ENCODE measurements around the gene OR2H1.

Gene OR2H1

DNA sequence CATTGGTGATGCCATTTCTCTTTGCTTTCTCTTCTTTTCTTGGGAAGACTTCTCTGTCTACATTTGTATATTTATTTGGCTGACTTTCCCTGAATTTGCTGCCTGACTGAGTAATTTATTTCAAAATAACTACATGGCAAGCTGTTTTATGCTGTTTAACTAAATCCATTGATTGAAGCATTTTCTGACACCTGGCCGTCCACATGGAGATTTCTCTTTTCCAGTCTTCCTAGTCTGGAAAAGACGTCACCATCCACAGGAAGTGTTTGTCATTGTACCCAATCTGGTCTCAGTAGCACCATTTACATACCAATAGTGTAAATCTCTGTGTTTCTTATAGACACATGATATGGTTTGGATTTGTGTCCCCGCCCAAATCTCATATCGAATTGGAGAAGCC, 40.0 kb downstream of the OR2H1 start:
- DNase-seq (ENCODE audit: extremely low read depth, insufficient read length): no peak
- Histone ChIP-seq H3K4me3 (replicated peaks; ENCODE audit: low read depth, low read length) (no peak overlapping the region), H3K27me3 (replicated peaks; ENCODE audit: control insufficient read depth, insufficient read depth, low read length) (no peaks in the 10 kb centered on the region), H3K36me3 (ENCODE audit: control insufficient read depth, insufficient read depth, low read length) (no peaks in the 10 kb centered on the region)
- no peak for TF ChIP-seq CTCF (IDR thresholded peaks at IDR 0.05; ENCODE audit: insufficient read depth, low read length, poor library complexity, severe bottlenecking)

- DNase-seq (ENCODE audit: extremely low read depth, insufficient read length): no peak
- TF ChIP-seq CTCF (IDR thresholded peaks at IDR 0.05; ENCODE audit: insufficient read depth, low read length, poor library complexity, severe bottlenecking): no peak
- no peak overlapping the region for H3K4me3 ChIP-seq (replicated peaks; ENCODE audit: low read depth, low read length)
- H3K27me3 ChIP-seq (replicated peaks; ENCODE audit: control insufficient read depth, insufficient read depth, low read length): no peaks in the 10 kb centered on the region
- no peaks in the 10 kb centered on the region for H3K36me3 ChIP-seq (ENCODE audit: control insufficient read depth, insufficient read depth, low read length)
These were observed 42.7 kb downstream of the OR2H1 start for GRCh38 chr6:29499704-29500103.

- H3K27me3 ChIP-seq (replicated peaks; ENCODE audit: control insufficient read depth, insufficient read depth, low read length): no peaks in the 10 kb centered on the region
- DNase-seq (ENCODE audit: extremely low read depth, insufficient read length): no peak
- H3K36me3 ChIP-seq (ENCODE audit: control insufficient read depth, insufficient read depth, low read length): no peaks in the 10 kb centered on the region
- no peak overlapping the region for H3K4me3 ChIP-seq (replicated peaks; ENCODE audit: low read depth, low read length)
- TF ChIP-seq CTCF (IDR thresholded peaks at IDR 0.05; ENCODE audit: insufficient read depth, low read length, poor library complexity, severe bottlenecking): no peak
These were observed 43.6 kb downstream of the OR2H1 start for GRCh38 chr6:29500594-29500993.

- TF ChIP-seq CTCF (IDR thresholded peaks at IDR 0.05; ENCODE audit: insufficient read depth, low read length, poor library complexity, severe bottlenecking): no peak
- H3K4me3 ChIP-seq (replicated peaks; ENCODE audit: low read depth, low read length): no peak overlapping the region
- DNase-seq (ENCODE audit: extremely low read depth, insufficient read length): no peak
- H3K36me3 ChIP-seq (ENCODE audit: control insufficient read depth, insufficient read depth, low read length): no peaks in the 10 kb centered on the region
- no peaks in the 10 kb centered on the region for H3K27me3 ChIP-seq (replicated peaks; ENCODE audit: control insufficient read depth, insufficient read depth, low read length)
These were observed 44.2 kb downstream of the OR2H1 start for GRCh38 chr6:29501106-29501505.

DNA sequence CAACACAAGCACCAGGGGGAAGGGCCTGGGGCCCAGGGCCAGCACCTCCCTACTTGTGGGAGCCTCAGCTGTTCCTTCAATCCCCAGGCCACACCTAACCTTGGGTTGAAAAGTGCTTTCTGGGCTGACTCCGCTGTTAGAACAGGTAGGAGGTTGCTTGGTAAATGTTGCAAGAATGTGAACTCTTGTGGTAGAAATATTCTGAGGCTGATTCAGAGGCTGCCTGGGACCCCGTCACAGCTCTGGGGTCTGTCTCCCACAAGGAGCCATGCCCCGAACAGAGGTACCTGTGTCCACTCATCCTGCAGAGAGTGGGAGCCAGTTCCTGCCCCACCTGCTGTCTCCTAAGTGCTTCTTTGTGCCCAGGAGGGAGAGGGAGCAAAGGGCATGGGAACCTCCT, 45.2 kb downstream of the OR2H1 start:
- Histone ChIP-seq H3K36me3 (ENCODE audit: control insufficient read depth, insufficient read depth, low read length) (no peaks in the 10 kb centered on the region), H3K4me3 (replicated peaks; ENCODE audit: low read depth, low read length) (no peak overlapping the region), H3K27me3 (replicated peaks; ENCODE audit: control insufficient read depth, insufficient read depth, low read length) (no peaks in the 10 kb centered on the region)
- DNase-seq (ENCODE audit: extremely low read depth, insufficient read length): no peak
- TF ChIP-seq CTCF (IDR thresholded peaks at IDR 0.05; ENCODE audit: insufficient read depth, low read length, poor library complexity, severe bottlenecking): no peak

DNA sequence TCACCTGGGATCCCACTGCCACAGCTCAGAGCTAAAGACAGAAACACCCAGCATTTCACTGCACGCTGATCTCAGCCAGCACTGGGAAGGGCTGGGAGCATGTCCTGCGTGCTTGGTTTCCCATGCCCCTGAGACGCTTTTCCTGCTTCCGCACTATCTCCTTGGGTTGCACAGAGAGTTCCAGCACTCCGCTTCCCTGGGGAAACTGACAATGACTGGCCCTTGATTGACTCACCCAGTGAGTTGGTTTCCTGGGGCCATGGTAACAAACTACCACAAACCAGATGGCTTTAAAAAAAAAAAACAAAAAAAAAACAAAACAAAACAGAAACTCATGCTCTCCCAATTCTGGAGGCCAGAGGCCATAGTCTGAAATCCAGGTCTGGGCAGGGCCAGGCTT, 45.6 kb downstream of the OR2H1 start:
- no peak for DNase-seq (ENCODE audit: extremely low read depth, insufficient read length)
- H3K27me3 ChIP-seq (replicated peaks; ENCODE audit: control insufficient read depth, insufficient read depth, low read length): no peaks in the 10 kb centered on the region
- no peak for TF ChIP-seq CTCF (IDR thresholded peaks at IDR 0.05; ENCODE audit: insufficient read depth, low read length, poor library complexity, severe bottlenecking)
- no peak overlapping the region for H3K4me3 ChIP-seq (replicated peaks; ENCODE audit: low read depth, low read length)
- H3K36me3 ChIP-seq (ENCODE audit: control insufficient read depth, insufficient read depth, low read length): no peaks in the 10 kb centered on the region
